ENCODE results near the gene ETHE1. TPM values are rescaled to one million over a fixed set of nuclear protein-coding genes. Genes with fewer than 3 reads are reported as not detected.

ETHE1 gene
- total RNA-seq, 3 donors from 2014 or later (not counting 1 experiment from before 2014, with no cell fraction given): 22.0 to 25.6 (median 24.6) TPM

- peak overlapping the region; percentile 89 to 96 for H3K27ac Mint-ChIP-seq
- Histone ChIP-seq H3K27ac (ENCODE audit: low read length) (peak overlapping the region; percentile 96), H3K27me3 (ENCODE audit: control insufficient read depth, insufficient read depth, low read length) (no peaks in the 10 kb centered on the region), H3K9me3 (ENCODE audit: control insufficient read depth, insufficient read depth, low read length) (no peaks in the 10 kb centered on the region), H3K36me3 (ENCODE audit: control insufficient read depth, insufficient read depth, low read length) (peaks cover 6% of the 10 kb centered on the region), H3K4me1 (ENCODE audit: control insufficient read depth, insufficient read depth, low read length) (peaks cover 44% of the 10 kb centered on the region), H3K4me3 (ENCODE audit: low read length) (no peak overlapping the region)
- WGBS (ENCODE audit: insufficient coverage): 1% methylated on average over 14 of the region's 14 CpGs
- no peak for TF ChIP-seq CTCF (IDR thresholded peaks at IDR 0.05)
- H3K36me3 Mint-ChIP-seq: no peaks in the 10 kb centered on the region
- H3K27me3 Mint-ChIP-seq (ENCODE audit: low read depth in 2 of 2): no peaks in the 10 kb centered on the region
- no peaks in the 10 kb centered on the region for H3K9me3 Mint-ChIP-seq
- ATAC-seq (peak; percentile 88 to 96 (median 92)), DNase-seq (peak; percentile 81 to 93)
- intact Hi-C loops (cut with micrococcal nuclease): loop anchor here (1.0 to 2.0 kb wide), 2 partner anchors 30 to 34 kb away; partner anchors contain the start of genes IRGQ, ZNF575 and ZNF576
- peak overlapping the region; percentile 83 for H3K4me3 Mint-ChIP-seq
- peaks cover 50 to 54% of the 10 kb centered on the region in 2 donors for H3K4me1 Mint-ChIP-seq
These were observed 35.8 kb upstream of the ETHE1 start for GRCh38 chr19:43562698-43563241.

GRCh38 chr19:43562226-43562697 lies 35.3 kb upstream of the ETHE1 start:
- peak overlapping the region; percentile 83 for H3K4me3 Mint-ChIP-seq
- H3K4me1 ChIP-seq (ENCODE audit: control insufficient read depth, insufficient read depth, low read length): peaks cover 44% of the 10 kb centered on the region
- H3K27me3 ChIP-seq (ENCODE audit: control insufficient read depth, insufficient read depth, low read length): no peaks in the 10 kb centered on the region

GRCh38 chr19:43561139-43561970 lies 34.4 kb upstream of the ETHE1 start:
- no peak for TF ChIP-seq CTCF (IDR thresholded peaks at IDR 0.05)
- intact Hi-C loops (cut with micrococcal nuclease): no loop called here
- H3K9me3 Mint-ChIP-seq: no peaks in the 10 kb centered on the region
- no peak for DNase-seq
- no peak overlapping the region for H3K4me3 Mint-ChIP-seq
- peaks cover 6% of the 10 kb centered on the region for H3K36me3 ChIP-seq (ENCODE audit: control insufficient read depth, insufficient read depth, low read length)
- H3K27me3 Mint-ChIP-seq (ENCODE audit: low read depth in 2 of 2): no peaks in the 10 kb centered on the region
- H3K27ac ChIP-seq (ENCODE audit: low read length): peak overlapping the region; percentile 96
- H3K4me1 ChIP-seq (ENCODE audit: control insufficient read depth, insufficient read depth, low read length): peaks cover 44% of the 10 kb centered on the region
- no peak overlapping the region for H3K4me3 ChIP-seq (ENCODE audit: low read length)
- no peaks in the 10 kb centered on the region for H3K27me3 ChIP-seq (ENCODE audit: control insufficient read depth, insufficient read depth, low read length)
- no peak for ATAC-seq
- no peaks in the 10 kb centered on the region for H3K36me3 Mint-ChIP-seq
- peak overlapping the region; percentile 89 to 96 for H3K27ac Mint-ChIP-seq
- H3K4me1 Mint-ChIP-seq: peaks cover 49 to 50% of the 10 kb centered on the region in 2 donors
- WGBS (ENCODE audit: insufficient coverage): 97% methylated on average over 12 of the region's 12 CpGs
- H3K9me3 ChIP-seq (ENCODE audit: control insufficient read depth, insufficient read depth, low read length): no peaks in the 10 kb centered on the region

More at GRCh38 chr19:43562226-43562697, 35.3 kb upstream of the ETHE1 start:
- Histone ChIP-seq H3K27ac (ENCODE audit: low read length) (peak overlapping the region; percentile 96), H3K9me3 (ENCODE audit: control insufficient read depth, insufficient read depth, low read length) (no peaks in the 10 kb centered on the region), H3K4me3 (ENCODE audit: low read length) (no peak overlapping the region), H3K36me3 (ENCODE audit: control insufficient read depth, insufficient read depth, low read length) (peaks cover 6% of the 10 kb centered on the region)
- 22% methylated on average over 4 of the region's 6 CpGs for WGBS (ENCODE audit: insufficient coverage)
- no peaks in the 10 kb centered on the region for H3K9me3 Mint-ChIP-seq
- intact Hi-C loops (cut with micrococcal nuclease): loop anchor here (1.0 to 2.0 kb wide), 2 partner anchors 29 to 34 kb away; partner anchors contain the start of genes IRGQ, ZNF575 and ZNF576
- no peaks in the 10 kb centered on the region for H3K27me3 Mint-ChIP-seq (ENCODE audit: low read depth in 2 of 2)
- H3K4me1 Mint-ChIP-seq: peaks cover 50 to 54% of the 10 kb centered on the region in 2 donors
- no peak for ATAC-seq
- no peaks in the 10 kb centered on the region for H3K36me3 Mint-ChIP-seq
- no peak for TF ChIP-seq CTCF (IDR thresholded peaks at IDR 0.05)
- peak overlapping the region; percentile 89 to 96 for H3K27ac Mint-ChIP-seq
- no peak for DNase-seq

Data from natural killer cell (primary cell).